K562 (cell line): ENCODE measurements around the gene GPC3. TPM values are rescaled to one million over a fixed set of nuclear protein-coding genes. Genes with fewer than 3 reads are reported as not detected.

Experiments
- CBX1 ChIP-seq: sonication (generic); IDR thresholded peaks from 2 replicates; pipeline ENCODE4 v1.6.1; 2016; ENCODE audit warnings: antibody characterized with exemption, low read depth, mild to moderate bottlenecking
- CHD7 ChIP-seq: fragments of 200-600 bp; sonication (generic); IDR thresholded peaks from one replicate; pipeline ENCODE4 v1.6.1; 2012; ENCODE audit warnings: mild to moderate bottlenecking, low read depth, low read length, inconsistent platforms
- DMBX1 ChIP-seq: fragments of 250-450 bp; sonication (Bioruptor Pico); IDR thresholded peaks from 2 replicates; pipeline ENCODE4 v1.8.0; 2022; ENCODE audit warnings: inconsistent platforms, mild to moderate bottlenecking, moderate library complexity, borderline replicate concordance
- ELK1 ChIP-seq: sonication (generic); formaldehyde crosslinking; IDR thresholded peaks from 2 replicates; pipeline ENCODE4 v1.8.1; 2022; ENCODE audit warnings: missing genetic modification reagents
- HMG20B ChIP-seq: fragments of 250-450 bp; sonication (Bioruptor Pico); IDR thresholded peaks from 2 replicates; pipeline ENCODE4 v1.5.0; 2021; ENCODE audit warnings: mild to moderate bottlenecking
- ILK ChIP-seq: fragments of 450-650 bp; IDR thresholded peaks from 2 replicates; pipeline ENCODE4 v1.6.1; 2016; ENCODE audit warnings: missing genetic modification characterization, low read depth, mild to moderate bottlenecking, missing compliant biosample characterization, moderate library complexity, borderline replicate concordance
- JUN ChIP-seq, 2 experiments: sonication (generic) in 1 of 2; formaldehyde crosslinking in 1 of 2; IDR thresholded peaks; 2 replicates each; pipeline versions ENCODE4 v1.6.1 to v1.8.0; 2012 to 2022; ENCODE audit warnings: borderline replicate concordance in 2 of 2, mild to moderate bottlenecking in 2 of 2, improper control_type of control experiment in 1 of 2, low read depth in 1 of 2, low read length in 1 of 2, missing genetic modification reagents in 1 of 2
- TOE1 ChIP-seq, 2 experiments: fragments of 450-650 bp in 1 of 2; sonication (generic) in 1 of 2; formaldehyde crosslinking in 1 of 2; IDR thresholded peaks; 2 replicates each; pipeline versions ENCODE4 v1.7.1 to v1.8.0; 2016 to 2022; ENCODE audit warnings: borderline replicate concordance in 2 of 2, mild to moderate bottlenecking in 2 of 2, antibody characterized with exemption in 1 of 2, inconsistent platforms in 1 of 2, low read depth in 1 of 2, missing genetic modification reagents in 1 of 2, moderate library complexity in 1 of 2
- ZNF277 ChIP-seq: fragments of 250-450 bp; sonication (Bioruptor Pico); IDR thresholded peaks from 2 replicates; pipeline ENCODE4 v1.8.0; 2022; ENCODE audit warnings: inconsistent platforms, mild to moderate bottlenecking, moderate library complexity, borderline replicate concordance
- ZSCAN29 ChIP-seq: fragments of 450-650 bp; IDR thresholded peaks from 2 replicates; pipeline ENCODE4 v1.6.1; 2017
- polyA plus RNA-seq, 8 experiments: library from polyadenylated mRNA; depleted of rRNA in 4 of 8; stranded (reverse) in 5 of 8; unstranded in 3 of 8; fragments of >200 nt; fragmentation: Nextera tagmentation in 2 of 8; fragmentation: Illumina TruSeq in 1 of 8; extraction: Ambion mirVana in 2 of 8; extraction: Trizol in 1 of 8; gene quantifications; 2 replicates each; pipeline versions ENCODE4 v1.2.1 to v1.2.3, GENCODE V29; 2011 to 2014; ENCODE audit warnings: inconsistent platforms in 1 of 8, missing spikeins in 1 of 8
- total RNA-seq, 7 experiments: library from RNA; depleted of rRNA in 6 of 7; stranded (reverse); fragments of >200 nt in 6 of 7; fragmentation: Illumina TruSeq in 2 of 7; extraction: Trizol in 2 of 7; gene quantifications; 2 replicates each; pipeline versions ENCODE4 v1.2.1 to v1.2.3, GENCODE V29; 2011 to 2021; ENCODE audit warnings: low replicate concordance in 1 of 7

GPC3 gene
- total and polyA plus RNA-seq, 9 of the 15 experiments (the other 6 are each of a cell fraction or from before 2014, with no cell fraction given) = 0.42 TPM; not detected in 8

GRCh38 chrX:133610056-133610455 is 375.3 kb downstream of the GPC3 start (continued):
- TF ChIP-seq CHD7 (no peak), CBX1 (no peak), ZSCAN29 (no peak), JUN (IDR thresholded peaks at IDR 0.05; ENCODE audit: borderline replicate concordance, low read depth, low read length) (no peak), JUN (CRISPR knock-in tag; IDR thresholded peaks at IDR 0.05; ENCODE audit: borderline replicate concordance) (no peak), ILK (tag) (no peak), ZNF277 (no peak), HMG20B (CRISPR knock-in tag) (no peak), TOE1 (IDR thresholded peaks at IDR 0.05; ENCODE audit: borderline replicate concordance) (no peak), TOE1 (CRISPR knock-in tag; IDR thresholded peaks at IDR 0.05; ENCODE audit: borderline replicate concordance, low read depth) (no peak), DMBX1 (CRISPR knock-in tag) (no peak), ELK1 (no peak)
